HFFc6 (cell line): ENCODE measurements around the gene BARHL2. TPM values are rescaled to one million over a fixed set of nuclear protein-coding genes. Genes with fewer than 3 reads are reported as not detected.

Experiments used
- DNase-seq: peaks from one replicate; pipeline ENCODE4 v3.0.0-alpha.2; 2018
- H3K27ac Mint-ChIP-seq: 2 replicates; pipeline ENCODE4 v1.8.0; 2020; ENCODE audit warnings: mild to moderate bottlenecking, mixed read lengths
- H3K27me3 Mint-ChIP-seq: 2 replicates; pipeline ENCODE4 v1.8.0; 2021; ENCODE audit warnings: mild to moderate bottlenecking, moderate library complexity, mixed read lengths; ENCODE audit not compliant: insufficient read depth
- H3K36me3 Mint-ChIP-seq: 2 replicates; pipeline ENCODE4 v1.8.0; 2021; ENCODE audit warnings: low read depth, mixed read lengths
- H3K4me1 Mint-ChIP-seq: 2 replicates; pipeline ENCODE4 v1.8.0; 2020; ENCODE audit warnings: low read depth, mixed read lengths
- H3K4me3 Mint-ChIP-seq: 2 replicates; pipeline ENCODE4 v1.8.0; 2020; ENCODE audit warnings: mild to moderate bottlenecking, moderate library complexity, mixed read lengths
- H3K9me3 Mint-ChIP-seq: 2 replicates; pipeline ENCODE4 v1.8.0; 2020; ENCODE audit warnings: mild to moderate bottlenecking, mixed read lengths
- CTCF ChIP-seq: fragments of 200-600 bp; sonication (generic); IDR thresholded peaks from 2 replicates; pipeline ENCODE4 v1.5.0; 2021; ENCODE audit warnings: antibody characterized with exemption, mild to moderate bottlenecking
- long read RNA-seq: library from polyadenylated mRNA; unstranded; transcript quantifications from one replicate; pipeline ENCODE4 v2.0.0, GENCODE V29; 2019
- total RNA-seq, 6 experiments: library from RNA; stranded (reverse); fragmentation: NEBNext Ultra II Directional; extraction: Animal tissue kit (Norgen Biotek cat#: 25700); gene quantifications; 2 replicates in 1 of 6; 3 replicates in 5 of 6; pipeline ENCODE4 v1.2.3, GENCODE V29; 2021

BARHL2 gene
- total RNA-seq, result not detected
- long read RNA-seq, result 0 reads

- DNase-seq, result no peak
- peak within 1 kb of the TSS; percentile 37; the same call in 1 of the 2 replicates for H3K4me3 Mint-ChIP-seq
- H3K27ac Mint-ChIP-seq, result no peak within 1 kb of the TSS
Observed at GRCh38 chr1:90716552-90717355, at the start of gene BARHL2. BARHL2 (minus strand) TSS chr1:90717302; CDS start chr1:90717195, 107 bp downstream.

GRCh38 chr1:90763930-90764329 lies 46.8 kb upstream of the BARHL2 start:
- Mint-ChIP-seq H3K36me3 (no peaks in the 10 kb centered on the region), H3K9me3 (peaks cover 7% of the 10 kb centered on the region), H3K4me1 (no peaks in the 10 kb centered on the region), H3K4me3 (no peak overlapping the region), H3K27me3 (peaks cover 5% of the 10 kb centered on the region; the same call in 1 of the 2 replicates), H3K27ac (no peak overlapping the region)
- DNase-seq, result no peak
- TF ChIP-seq CTCF, result no peak

More at GRCh38 chr1:90716552-90717355, at the start of gene BARHL2:
- Mint-ChIP-seq H3K36me3 (peaks cover 12% of the 10 kb centered on the region; the same call in 1 of the 2 replicates), H3K9me3 (peaks cover 19% of the 10 kb centered on the region), H3K4me1 (peaks cover 14% of the 10 kb centered on the region), H3K27me3 (peaks cover 71% of the 10 kb centered on the region)
- TF ChIP-seq CTCF, result no peak

DNA sequence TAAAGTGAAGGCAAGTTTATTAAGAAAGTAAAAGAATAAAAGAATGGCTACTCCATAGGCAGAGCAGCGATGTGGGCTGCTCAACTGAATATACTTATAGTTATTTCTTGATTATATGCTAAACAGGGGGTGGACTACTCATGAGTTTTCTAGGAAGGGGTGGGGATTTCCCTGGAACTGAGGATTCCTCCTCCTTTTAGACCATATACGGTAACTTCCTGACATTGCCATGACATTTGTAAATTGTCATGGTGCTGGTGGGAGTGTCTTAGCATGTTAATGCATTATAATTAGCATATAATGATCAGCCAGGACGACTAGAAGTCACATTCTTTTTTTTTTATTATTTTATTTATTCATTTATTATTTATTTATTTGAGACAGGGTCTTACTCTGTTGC lies 46.4 kb upstream of the BARHL2 start:
- Mint-ChIP-seq H3K27ac (no peak overlapping the region), H3K9me3 (peaks cover 4% of the 10 kb centered on the region; the same call in 1 of the 2 replicates), H3K4me3 (no peak overlapping the region), H3K4me1 (no peaks in the 10 kb centered on the region), H3K27me3 (peaks cover 5% of the 10 kb centered on the region; the same call in 1 of the 2 replicates), H3K36me3 (no peaks in the 10 kb centered on the region)
- no peak for TF ChIP-seq CTCF
- no peak for DNase-seq

- no peak overlapping the region for H3K4me3 Mint-ChIP-seq
- no peak for DNase-seq
- H3K36me3 Mint-ChIP-seq, result no peaks in the 10 kb centered on the region
- H3K27ac Mint-ChIP-seq, result no peak overlapping the region
- TF ChIP-seq CTCF, result no peak
- H3K9me3 Mint-ChIP-seq, result peaks cover 4% of the 10 kb centered on the region; the same call in 1 of the 2 replicates
- H3K27me3 Mint-ChIP-seq, result peaks cover 5% of the 10 kb centered on the region; the same call in 1 of the 2 replicates
- H3K4me1 Mint-ChIP-seq, result no peaks in the 10 kb centered on the region
Observed at GRCh38 chr1:90761781-90762589, 44.9 kb upstream of the BARHL2 start.

GRCh38 chr1:90761156-90761555 lies 44.1 kb upstream of the BARHL2 start:
- Mint-ChIP-seq H3K4me1 (no peaks in the 10 kb centered on the region), H3K9me3 (peaks cover 4% of the 10 kb centered on the region; the same call in 1 of the 2 replicates), H3K27me3 (peaks cover 5% of the 10 kb centered on the region; the same call in 1 of the 2 replicates), H3K4me3 (no peak overlapping the region), H3K27ac (no peak overlapping the region), H3K36me3 (no peaks in the 10 kb centered on the region)
- no peak for TF ChIP-seq CTCF
- DNase-seq, result no peak
